Stimulated activated CD4-positive, alpha-beta T cell treated with anti-CD3 and anti-CD28 coated beads, Interleukin-15, amount 100 ng/mL, for 24 hours (primary cell): ENCODE results near the gene BOK.
A peak's percentile ranks its signal among the peaks of the same experiment; 100 is the strongest.

ENCODE experiments used
- DNase-seq: peaks from one replicate; pipeline ENCODE4 v3.0.0-alpha.2; 2020

BOK gene

GRCh38 chr2:241606186-241606585, 47.6 kb downstream of the BOK start:
- no peak for DNase-seq

- DNase-seq = no peak
Observed at GRCh38 chr2:241607162-241607885, 48.8 kb downstream of the BOK start.

- no peak for DNase-seq
Observed at GRCh38 chr2:241608881-241609280, 50.3 kb downstream of the BOK start.

GRCh38 chr2:241609859-241610793, 51.6 kb downstream of the BOK start:
- peak; percentile 93 for DNase-seq

- no peak for DNase-seq
Observed at GRCh38 chr2:241611062-241611461, 52.5 kb downstream of the BOK start.

- DNase-seq = no peak
Observed at GRCh38 chr2:241612156-241613016, 53.8 kb downstream of the BOK start.

GRCh38 chr2:241613017-241613780, 54.7 kb downstream of the BOK start:
- no peak for DNase-seq

GRCh38 chr2:241615041-241615440, 56.5 kb downstream of the BOK start:
- DNase-seq = no peak

- no peak for DNase-seq
Observed at GRCh38 chr2:241615522-241616052, 57.0 kb downstream of the BOK start.

GRCh38 chr2:241616168-241617125, 57.9 kb downstream of the BOK start:
- no peak for DNase-seq

GRCh38 chr2:241617431-241618154, 59.0 kb downstream of the BOK start:
- DNase-seq = peak; percentile 45

GRCh38 chr2:241618296-241618805, 59.8 kb downstream of the BOK start:
- DNase-seq = no peak

GRCh38 chr2:241618829-241619228, 60.3 kb downstream of the BOK start:
- DNase-seq = no peak

- DNase-seq = peak; percentile 35
Observed at GRCh38 chr2:241619597-241620418, 61.3 kb downstream of the BOK start.

GRCh38 chr2:241620419-241620769, 61.8 kb downstream of the BOK start:
- peak; percentile 78 for DNase-seq
